Muscle layer of colon (tissue), 2 donors: ENCODE measurements around the gene WHRN.

ENCODE experiments used
- H3K27ac ChIP-seq: one replicate; pipeline ENCODE4 v1.7.0; 2013; ENCODE audit warnings: low read depth, mild to moderate bottlenecking, low read length, moderate library complexity
- H3K27me3 ChIP-seq, 2 donors: one replicate each; pipeline ENCODE4 v1.7.0; 2013; ENCODE audit warnings: low read length in 2 of 2, mild to moderate bottlenecking in 2 of 2; ENCODE audit not compliant: insufficient read depth in 2 of 2, control insufficient read depth in 1 of 2
- H3K36me3 ChIP-seq: one replicate; pipeline ENCODE4 v1.7.0; 2013; ENCODE audit warnings: mild to moderate bottlenecking, low read length; ENCODE audit not compliant: insufficient read depth
- H3K4me1 ChIP-seq: one replicate; pipeline ENCODE4 v1.7.0; 2013; ENCODE audit warnings: mild to moderate bottlenecking, low read length; ENCODE audit not compliant: insufficient read depth
- H3K4me3 ChIP-seq, 2 donors: one replicate each; pipeline ENCODE4 v1.7.0; 2013; ENCODE audit warnings: low read length in 2 of 2, low read depth in 1 of 2, mild to moderate bottlenecking in 1 of 2, moderate library complexity in 1 of 2
- H3K9ac ChIP-seq: one replicate; pipeline ENCODE4 v1.7.0; 2013; ENCODE audit warnings: low read length
- H3K9me3 ChIP-seq: one replicate; pipeline ENCODE4 v1.7.0; 2013; ENCODE audit warnings: mild to moderate bottlenecking, low read length
- donor health status: abdominal sarcoma.
- donor health status: Adenocarcinoma of cecum.

The WHRN gene

GRCh38 chr9:114452219-114453165, 52.8 kb downstream of the WHRN start:
- H3K36me3 ChIP-seq: no peaks in the 10 kb centered on the region
- no peaks in the 10 kb centered on the region for H3K27me3 ChIP-seq
- no peak overlapping the region for H3K4me3 ChIP-seq
- no peak overlapping the region for H3K27ac ChIP-seq
- H3K9ac ChIP-seq: no peak overlapping the region
- no peaks in the 10 kb centered on the region for H3K4me1 ChIP-seq
- no peaks in the 10 kb centered on the region for H3K9me3 ChIP-seq

- Histone ChIP-seq H3K27me3 (no peaks in the 10 kb centered on the region), H3K4me1 (no peaks in the 10 kb centered on the region), H3K9me3 (no peaks in the 10 kb centered on the region), H3K9ac (no peak overlapping the region), H3K4me3 (no peak overlapping the region), H3K27ac (no peak overlapping the region), H3K36me3 (no peaks in the 10 kb centered on the region)
Measured at GRCh38 chr9:114451707-114452031, 53.6 kb downstream of the WHRN start.

- no peaks in the 10 kb centered on the region for H3K9me3 ChIP-seq
- no peak overlapping the region for H3K4me3 ChIP-seq
- no peak overlapping the region for H3K9ac ChIP-seq
- H3K27ac ChIP-seq: no peak overlapping the region
- H3K27me3 ChIP-seq: no peaks in the 10 kb centered on the region
- no peaks in the 10 kb centered on the region for H3K4me1 ChIP-seq
- no peaks in the 10 kb centered on the region for H3K36me3 ChIP-seq
Measured at GRCh38 chr9:114450833-114451706, 54.2 kb downstream of the WHRN start.

GRCh38 chr9:114450181-114450580, 55.1 kb downstream of the WHRN start:
- Histone ChIP-seq H3K4me1 (no peaks in the 10 kb centered on the region), H3K4me3 (no peak overlapping the region), H3K27ac (no peak overlapping the region), H3K9me3 (no peaks in the 10 kb centered on the region), H3K36me3 (no peaks in the 10 kb centered on the region), H3K9ac (no peak overlapping the region), H3K27me3 (no peaks in the 10 kb centered on the region)

GRCh38 chr9:114449236-114449635, 56.0 kb downstream of the WHRN start:
- H3K4me1 ChIP-seq: no peaks in the 10 kb centered on the region
- no peaks in the 10 kb centered on the region for H3K9me3 ChIP-seq
- no peaks in the 10 kb centered on the region for H3K36me3 ChIP-seq
- no peaks in the 10 kb centered on the region for H3K27me3 ChIP-seq
- no peak overlapping the region for H3K9ac ChIP-seq
- no peak overlapping the region for H3K4me3 ChIP-seq
- no peak overlapping the region for H3K27ac ChIP-seq

- Histone ChIP-seq H3K4me1 (no peaks in the 10 kb centered on the region), H3K27ac (no peak overlapping the region), H3K27me3 (no peaks in the 10 kb centered on the region), H3K4me3 (no peak overlapping the region), H3K9ac (no peak overlapping the region), H3K9me3 (no peaks in the 10 kb centered on the region), H3K36me3 (no peaks in the 10 kb centered on the region)
Measured at GRCh38 chr9:114448706-114449105, 56.6 kb downstream of the WHRN start.

- Histone ChIP-seq H3K36me3 (no peaks in the 10 kb centered on the region), H3K9ac (no peak overlapping the region), H3K4me1 (no peaks in the 10 kb centered on the region), H3K27ac (no peak overlapping the region), H3K4me3 (no peak overlapping the region), H3K27me3 (no peaks in the 10 kb centered on the region), H3K9me3 (no peaks in the 10 kb centered on the region)
Measured at GRCh38 chr9:114446672-114447450, 58.4 kb downstream of the WHRN start.

GRCh38 chr9:114446036-114446435, 59.2 kb downstream of the WHRN start:
- Histone ChIP-seq H3K9ac (no peak overlapping the region), H3K27ac (no peak overlapping the region), H3K4me3 (no peak overlapping the region), H3K9me3 (no peaks in the 10 kb centered on the region), H3K27me3 (no peaks in the 10 kb centered on the region), H3K36me3 (no peaks in the 10 kb centered on the region), H3K4me1 (no peaks in the 10 kb centered on the region)

GRCh38 chr9:114445616-114446015, 59.7 kb downstream of the WHRN start:
- no peak overlapping the region for H3K27ac ChIP-seq
- H3K9ac ChIP-seq: no peak overlapping the region
- no peaks in the 10 kb centered on the region for H3K36me3 ChIP-seq
- no peaks in the 10 kb centered on the region for H3K9me3 ChIP-seq
- H3K27me3 ChIP-seq: no peaks in the 10 kb centered on the region
- no peak overlapping the region for H3K4me3 ChIP-seq
- H3K4me1 ChIP-seq: no peaks in the 10 kb centered on the region

- no peak overlapping the region for H3K9ac ChIP-seq
Measured at GRCh38 chr9:114442022-114442421, 63.3 kb downstream of the WHRN start.

GRCh38 chr9:114437401-114437893, 67.8 kb downstream of the WHRN start:
- no peaks in the 10 kb centered on the region for H3K27me3 ChIP-seq
- no peaks in the 10 kb centered on the region for H3K36me3 ChIP-seq
- no peak overlapping the region for H3K9ac ChIP-seq
- no peak overlapping the region for H3K27ac ChIP-seq
- H3K4me3 ChIP-seq: no peak overlapping the region
- no peaks in the 10 kb centered on the region for H3K4me1 ChIP-seq
- no peaks in the 10 kb centered on the region for H3K9me3 ChIP-seq

More at GRCh38 chr9:114442022-114442421, 63.3 kb downstream of the WHRN start:
- H3K9me3 ChIP-seq: no peaks in the 10 kb centered on the region
- H3K4me1 ChIP-seq: no peaks in the 10 kb centered on the region
- H3K27ac ChIP-seq: no peak overlapping the region
- no peaks in the 10 kb centered on the region for H3K36me3 ChIP-seq
- H3K4me3 ChIP-seq: no peak overlapping the region
- H3K27me3 ChIP-seq: no peaks in the 10 kb centered on the region
